Astrocyte (in vitro differentiated cells and primary cell): ENCODE results near the gene NUDT16L1. TPM values are rescaled to one million over a fixed set of nuclear protein-coding genes. Genes with fewer than 3 reads are reported as not detected.

ENCODE experiments used
- DNase-seq: peaks from one replicate; pipeline ENCODE4 v3.0.0-alpha.2; 2010; ENCODE audit warnings: low read depth
- FAIRE-seq: peaks from 2 replicates; lab custom pipeline; 2011; peaks lifted over from hg19 to GRCh38; lab: Jason Lieb, UNC
- H2AFZ ChIP-seq: 2 replicates; pipeline ENCODE4 v1.6.0; 2012; ENCODE audit warnings: low read depth, low read length, inconsistent platforms
- H3K27ac ChIP-seq: 2 replicates; pipeline ENCODE4 v1.5.1; 2011; ENCODE audit warnings: low read depth, low read length, inconsistent platforms
- H3K27me3 ChIP-seq: 2 replicates; pipeline ENCODE4 v1.6.0; 2011; ENCODE audit warnings: low read length, inconsistent platforms; ENCODE audit not compliant: insufficient read depth
- H3K36me3 ChIP-seq: 2 replicates; pipeline ENCODE4 v1.5.1; 2011; ENCODE audit warnings: low read length, inconsistent platforms; ENCODE audit not compliant: insufficient read depth
- H3K4me1 ChIP-seq: 2 replicates; pipeline ENCODE4 v1.5.1; 2011; ENCODE audit warnings: low read length, inconsistent platforms; ENCODE audit not compliant: insufficient read depth
- H3K4me2 ChIP-seq: 2 replicates; pipeline ENCODE4 v1.6.0; 2012; ENCODE audit warnings: low read length, inconsistent platforms
- H3K4me3 ChIP-seq: 2 replicates; pipeline ENCODE4 v1.5.1; 2011; ENCODE audit warnings: low read depth, mild to moderate bottlenecking, low read length, inconsistent platforms; ENCODE audit not compliant: insufficient read depth
- H3K79me2 ChIP-seq: 2 replicates; pipeline ENCODE4 v1.6.0; 2012; ENCODE audit warnings: mild to moderate bottlenecking, low read length, inconsistent platforms; ENCODE audit not compliant: insufficient read depth
- H3K9ac ChIP-seq: 2 replicates; pipeline ENCODE4 v1.6.0; 2012; ENCODE audit warnings: mild to moderate bottlenecking, low read length, inconsistent platforms
- H3K9me3 ChIP-seq: 2 replicates; pipeline ENCODE4 v1.5.1; 2012; ENCODE audit warnings: low read depth, mild to moderate bottlenecking, low read length, inconsistent platforms; ENCODE audit not compliant: insufficient read depth
- H4K20me1 ChIP-seq: 2 replicates; pipeline ENCODE4 v1.6.0; 2012; ENCODE audit warnings: low read length, inconsistent platforms; ENCODE audit not compliant: insufficient read depth
- H3K27ac Mint-ChIP-seq: one replicate; pipeline ENCODE4 v1.8.0; 2021; ENCODE audit warnings: mild to moderate bottlenecking, mixed read lengths; ENCODE audit not compliant: unreplicated experiment
- H3K27me3 Mint-ChIP-seq: one replicate; pipeline ENCODE4 v1.8.0; 2021; ENCODE audit warnings: low read depth, mixed read lengths; ENCODE audit not compliant: unreplicated experiment
- H3K36me3 Mint-ChIP-seq: one replicate; pipeline ENCODE4 v1.8.0; 2021; ENCODE audit warnings: low read depth, mixed read lengths; ENCODE audit not compliant: unreplicated experiment
- H3K4me1 Mint-ChIP-seq: one replicate; pipeline ENCODE4 v1.8.0; 2021; ENCODE audit warnings: low read depth, mixed read lengths; ENCODE audit not compliant: unreplicated experiment
- H3K4me3 Mint-ChIP-seq: one replicate; pipeline ENCODE4 v1.8.0; 2021; ENCODE audit warnings: mild to moderate bottlenecking, moderate library complexity, mixed read lengths; ENCODE audit not compliant: unreplicated experiment
- H3K9me3 Mint-ChIP-seq: one replicate; pipeline ENCODE4 v1.8.0; 2021; ENCODE audit warnings: mild to moderate bottlenecking, mixed read lengths; ENCODE audit not compliant: unreplicated experiment
- EZH2 ChIP-seq: IDR thresholded peaks from 2 replicates; pipeline ENCODE4 v1.6.1; 2012; ENCODE audit warnings: mild to moderate bottlenecking, low read length, inconsistent platforms; ENCODE audit not compliant: insufficient read depth
- total RNA-seq: library from RNA; stranded (reverse); gene quantifications from 2 replicates; pipeline ENCODE4 v1.2.1, GENCODE V29; 2021
- TF ChIP-seq, protein P1 (sequence below): IDR thresholded peaks from 2 replicates; pipeline ENCODE4 v1.5.1; 2011; ENCODE audit warnings: low read depth, mild to moderate bottlenecking, inconsistent platforms, low read length, moderate library complexity; ENCODE audit not compliant: insufficient read depth

Gene NUDT16L1
- total RNA-seq, 1 donor from 2014 or later: 42.2 TPM

GRCh38 chr16:4696172-4696904 is 3.0 kb downstream of the NUDT16L1 start:
- Mint-ChIP-seq H3K36me3 (peaks cover 10% of the 10 kb centered on the region), H3K4me3 (no peak overlapping the region), H3K9me3 (no peaks in the 10 kb centered on the region), H3K27ac (no peak overlapping the region), H3K27me3 (no peaks in the 10 kb centered on the region), H3K4me1 (peaks cover 6% of the 10 kb centered on the region)
- H3K27ac ChIP-seq: no peak overlapping the region
- no peak for TF ChIP-seq EZH2
- TF ChIP-seq, protein P1, sequence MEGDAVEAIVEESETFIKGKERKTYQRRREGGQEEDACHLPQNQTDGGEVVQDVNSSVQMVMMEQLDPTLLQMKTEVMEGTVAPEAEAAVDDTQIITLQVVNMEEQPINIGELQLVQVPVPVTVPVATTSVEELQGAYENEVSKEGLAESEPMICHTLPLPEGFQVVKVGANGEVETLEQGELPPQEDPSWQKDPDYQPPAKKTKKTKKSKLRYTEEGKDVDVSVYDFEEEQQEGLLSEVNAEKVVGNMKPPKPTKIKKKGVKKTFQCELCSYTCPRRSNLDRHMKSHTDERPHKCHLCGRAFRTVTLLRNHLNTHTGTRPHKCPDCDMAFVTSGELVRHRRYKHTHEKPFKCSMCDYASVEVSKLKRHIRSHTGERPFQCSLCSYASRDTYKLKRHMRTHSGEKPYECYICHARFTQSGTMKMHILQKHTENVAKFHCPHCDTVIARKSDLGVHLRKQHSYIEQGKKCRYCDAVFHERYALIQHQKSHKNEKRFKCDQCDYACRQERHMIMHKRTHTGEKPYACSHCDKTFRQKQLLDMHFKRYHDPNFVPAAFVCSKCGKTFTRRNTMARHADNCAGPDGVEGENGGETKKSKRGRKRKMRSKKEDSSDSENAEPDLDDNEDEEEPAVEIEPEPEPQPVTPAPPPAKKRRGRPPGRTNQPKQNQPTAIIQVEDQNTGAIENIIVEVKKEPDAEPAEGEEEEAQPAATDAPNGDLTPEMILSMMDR: no peak
- H3K79me2 ChIP-seq: peaks cover 16% of the 10 kb centered on the region
- no peaks in the 10 kb centered on the region for H3K27me3 ChIP-seq
- no peak overlapping the region for H3K4me3 ChIP-seq
- peaks cover 19% of the 10 kb centered on the region for H4K20me1 ChIP-seq
- no peak overlapping the region for H2AFZ ChIP-seq
- peaks cover 10% of the 10 kb centered on the region for H3K4me1 ChIP-seq
- no peak overlapping the region for H3K4me2 ChIP-seq
- DNase-seq: no peak
- no peak overlapping the region for H3K9ac ChIP-seq
- no peak for FAIRE-seq
- H3K9me3 ChIP-seq: no peaks in the 10 kb centered on the region
- H3K36me3 ChIP-seq: peaks cover 21% of the 10 kb centered on the region

GRCh38 chr16:4696905-4697847 is 3.8 kb downstream of the NUDT16L1 start:
- peaks cover 21% of the 10 kb centered on the region for H3K36me3 ChIP-seq
- no peak overlapping the region for H3K4me2 ChIP-seq
- no peaks in the 10 kb centered on the region for H3K27me3 ChIP-seq
- H3K27ac ChIP-seq: no peak overlapping the region
- H3K4me3 ChIP-seq: no peak overlapping the region
- DNase-seq (no peak), FAIRE-seq (no peak)
- no peak for TF ChIP-seq EZH2
- TF ChIP-seq, protein P1: no peak
- H3K9me3 ChIP-seq: no peaks in the 10 kb centered on the region
- peaks cover 10% of the 10 kb centered on the region for H3K4me1 ChIP-seq
- H3K9me3 Mint-ChIP-seq: no peaks in the 10 kb centered on the region
- peaks cover 7% of the 10 kb centered on the region for H3K4me1 Mint-ChIP-seq
- no peak overlapping the region for H3K4me3 Mint-ChIP-seq
- H3K27ac Mint-ChIP-seq: no peak overlapping the region
- no peaks in the 10 kb centered on the region for H3K27me3 Mint-ChIP-seq
- H2AFZ ChIP-seq: no peak overlapping the region
- peaks cover 16% of the 10 kb centered on the region for H3K79me2 ChIP-seq
- no peak overlapping the region for H3K9ac ChIP-seq
- H4K20me1 ChIP-seq: peaks cover 19% of the 10 kb centered on the region
- H3K36me3 Mint-ChIP-seq: peaks cover 10% of the 10 kb centered on the region
